B cell (primary cell): Measurements from ENCODE around the gene TBC1D1. TPM values are rescaled to one million over a fixed set of nuclear protein-coding genes. Genes with fewer than 3 reads are reported as not detected.

Experiments
- ATAC-seq: fragments of 200-7000 bp; cut with Tn5 transposase; one replicate; pipeline ENCODE4 v1.10.0; 2021; ENCODE audit warnings: low read depth, mild to moderate bottlenecking, moderate number of reproducible peaks, moderate library complexity
- CTCF ChIA-PET: fragments of 350-600 bp; sonication (Branson Sonifier 250); formaldehyde crosslinking; loops from one replicate; lab custom pipeline; 2021; ENCODE audit warnings: antibody characterized with exemption, inconsistent platforms; lab: Charles Lee
- POLR2A ChIA-PET: fragments of 350-600 bp; sonication (Branson Sonifier 250); formaldehyde crosslinking; loops from one replicate; lab custom pipeline; 2021; ENCODE audit warnings: antibody characterized with exemption; lab: Charles Lee
- DNase-seq: peaks from one replicate; pipeline ENCODE4 v3.0.0; 2013
- H2AFZ ChIP-seq: 2 replicates; pipeline ENCODE4 v1.6.1; 2012; ENCODE audit warnings: mild to moderate bottlenecking, low read depth, low read length; ENCODE audit not compliant: insufficient read depth, poor library complexity, severe bottlenecking
- H3K27ac ChIP-seq, 2 donors: 1 replicate in 1 of 2; 2 replicates in 1 of 2; pipeline ENCODE4 v1.5.1; 2012 to 2013; ENCODE audit warnings: low read length in 2 of 2, mild to moderate bottlenecking in 2 of 2, moderate library complexity in 1 of 2
- H3K27me3 ChIP-seq, 4 experiments: fragments of 200-600 bp in 1 of 4; sonication (generic) in 1 of 4; replicated peaks in 1 of 4; 1 replicate in 2 of 4; 2 replicates in 2 of 4; pipeline versions ENCODE4 v1.6.1 to v1.7.0; 2013 to 2016; ENCODE audit warnings: low read length in 3 of 4, mild to moderate bottlenecking in 2 of 4, mixed read lengths in 1 of 4, moderate library complexity in 1 of 4; ENCODE audit not compliant: insufficient read depth in 4 of 4, control insufficient read depth in 3 of 4; ENCODE audit errors: control extremely low read depth in 1 of 4
- H3K36me3 ChIP-seq, 2 experiments: replicated peaks in 1 of 2; 1 replicate in 1 of 2; 2 replicates in 1 of 2; pipeline versions ENCODE4 v1.6.1 to v1.7.1; 2013; ENCODE audit warnings: low read length in 1 of 2; ENCODE audit not compliant: insufficient read depth in 2 of 2, control insufficient read depth in 1 of 2; ENCODE audit errors: control extremely low read depth in 1 of 2, extremely low read depth in 1 of 2
- H3K4me1 ChIP-seq, 2 donors: fragments of 200-600 bp in 1 of 2; sonication (generic) in 1 of 2; 1 replicate in 1 of 2; 2 replicates in 1 of 2; pipeline versions ENCODE4 v1.5.1 to v1.6.1; 2013 to 2017; ENCODE audit warnings: low read length in 2 of 2; ENCODE audit not compliant: control insufficient read depth in 2 of 2, insufficient read depth in 2 of 2
- H3K4me2 ChIP-seq: replicated peaks from 2 replicates; pipeline ENCODE3; 2012; ENCODE audit warnings: mild to moderate bottlenecking, low read depth, low read length; ENCODE audit not compliant: poor library complexity, severe bottlenecking
- H3K4me3 ChIP-seq, 5 experiments: fragments of 200-600 bp in 1 of 5; sonication (generic) in 1 of 5; 1 replicate in 3 of 5; 2 replicates in 2 of 5; pipeline versions ENCODE4 v1.5.1 to v1.7.0; 2011 to 2016; ENCODE audit warnings: low read length in 4 of 5, mild to moderate bottlenecking in 4 of 5, low read depth in 2 of 5, control low read depth in 1 of 5, moderate library complexity in 1 of 5; ENCODE audit not compliant: insufficient read depth in 1 of 5; ENCODE audit errors: control extremely low read depth in 1 of 5, extremely low read depth in 1 of 5
- H3K79me2 ChIP-seq: fragments of 200-600 bp; sonication (generic); one replicate; pipeline ENCODE4 v1.6.0; 2016; ENCODE audit warnings: low read length; ENCODE audit not compliant: control insufficient read depth, insufficient read depth
- H3K9ac ChIP-seq: fragments of 200-600 bp; sonication (generic); 2 replicates; pipeline ENCODE4 v1.6.1; 2017; ENCODE audit warnings: mild to moderate bottlenecking, low read length, moderate library complexity
- H3K9me3 ChIP-seq, 3 donors: one replicate each; pipeline versions ENCODE4 v1.6.1 to v1.7.1; 2013; ENCODE audit warnings: low read length in 2 of 3; ENCODE audit not compliant: control insufficient read depth in 2 of 3, insufficient read depth in 1 of 3; ENCODE audit errors: control extremely low read depth in 1 of 3
- H4K20me1 ChIP-seq: 2 replicates; pipeline ENCODE4 v1.6.0; 2012; ENCODE audit warnings: mild to moderate bottlenecking, low read length; ENCODE audit not compliant: insufficient read depth, control insufficient read depth, poor library complexity, severe bottlenecking
- H3K27ac Mint-ChIP-seq: one replicate; pipeline ENCODE4 v1.8.0; 2021; ENCODE audit warnings: mixed read lengths
- H3K27me3 Mint-ChIP-seq: one replicate; pipeline ENCODE4 v1.8.0; 2021; ENCODE audit warnings: mixed read lengths
- H3K4me1 Mint-ChIP-seq: one replicate; pipeline ENCODE4 v1.8.0; 2021; ENCODE audit warnings: mixed read lengths
- H3K4me3 Mint-ChIP-seq: one replicate; pipeline ENCODE4 v1.8.0; 2021; ENCODE audit warnings: mixed read lengths
- H3K9me3 Mint-ChIP-seq: one replicate; pipeline ENCODE4 v1.8.0; 2022; ENCODE audit warnings: mixed read lengths; ENCODE audit not compliant: insufficient read depth
- CTCF ChIP-seq: fragments of 200-600 bp; IDR thresholded peaks from one replicate; pipeline ENCODE4 v1.8.0; 2022; ENCODE audit warnings: antibody characterized with exemption, mild to moderate bottlenecking
- EZH2 ChIP-seq: IDR thresholded peaks from 2 replicates; pipeline ENCODE4 v1.6.1; 2012; ENCODE audit warnings: borderline replicate concordance, low read depth, mild to moderate bottlenecking, moderate library complexity, low read length; ENCODE audit not compliant: insufficient read depth, poor library complexity, severe bottlenecking
- WGBS: methylation state at CpG from one replicate; pipeline ENCODE4 v1.1.5; 2013; ENCODE audit warnings: missing lambda C conversion rate; ENCODE audit not compliant: insufficient coverage; 5-methylcytosine and 5-hydroxymethylcytosine counted together
- intact Hi-C: fragments of 100-400 bp; cut with micrococcal nuclease; formaldehyde crosslinking; loops from one replicate; pipeline ENCODE4 v1.10.0; 2022
- polyA plus RNA-seq: library from polyadenylated mRNA; depleted of rRNA; stranded (reverse); fragments of >200 nt; gene quantifications from 2 replicates; pipeline ENCODE4 v1.2.3, GENCODE V29; 2012
- total RNA-seq, 2 donors: library from RNA; stranded (reverse); fragments of 120-200 nt in 1 of 2; gene quantifications; 1 replicate in 1 of 2; 2 replicates in 1 of 2; pipeline versions ENCODE4 v1.2.3 to v1.2.4, GENCODE V29; 2013 to 2022

TBC1D1 gene
- total and polyA plus RNA-seq, 2 donors (not counting 1 experiment from before 2014, with no cell fraction given): 88.2 to 98.7 TPM

DNA sequence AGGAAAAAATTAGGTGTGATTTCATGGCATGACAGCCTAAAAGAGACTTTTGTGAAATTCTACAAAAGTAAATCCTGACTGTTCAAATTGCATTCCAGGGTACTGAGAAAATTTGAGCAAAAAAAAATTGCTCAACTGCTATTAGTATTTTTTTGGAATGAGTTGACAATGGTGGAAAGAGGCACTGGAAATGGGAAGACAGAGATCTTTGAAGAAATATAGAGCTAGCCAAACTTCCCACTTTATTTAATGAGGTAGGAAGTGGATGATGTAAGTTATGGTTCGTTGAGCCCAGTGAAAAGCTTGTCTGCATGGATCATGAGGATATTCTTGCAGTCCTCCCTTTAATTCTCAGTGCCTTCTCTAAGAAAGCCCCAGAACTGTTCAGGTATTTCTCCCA, 253.1 kb downstream of the TBC1D1 start:
- H4K20me1 ChIP-seq: no peaks in the 10 kb centered on the region
- H2AFZ ChIP-seq: no peak overlapping the region
- ATAC-seq (no peak), DNase-seq (no peak)
- TF ChIP-seq CTCF (no peak), EZH2 (no peak)
- H3K27me3 ChIP-seq: no peaks in the 10 kb centered on the region
- H3K79me2 ChIP-seq: no peaks in the 10 kb centered on the region
- H3K9me3 Mint-ChIP-seq: no peaks in the 10 kb centered on the region
- H3K4me1 ChIP-seq: no peaks in the 10 kb centered on the region
- H3K9me3 ChIP-seq: no peaks in the 10 kb centered on the region
- no peak overlapping the region for H3K4me2 ChIP-seq
- no peaks in the 10 kb centered on the region for H3K27me3 Mint-ChIP-seq
- intact Hi-C loops: no loop called here
- peaks cover 0 to 17% of the 10 kb centered on the region in 2 experiments for H3K36me3 ChIP-seq
- no CpG with 5 or more reads among the region's 1 CpG for WGBS
- no peak overlapping the region for H3K4me3 Mint-ChIP-seq
- H3K4me3 ChIP-seq: no peak overlapping the region
- CTCF ChIA-PET: no interaction called here
- POLR2A ChIA-PET: no interaction called here
- no peak overlapping the region for H3K27ac Mint-ChIP-seq
- H3K27ac ChIP-seq: no peak overlapping the region
- H3K9ac ChIP-seq: no peak overlapping the region
- no peaks in the 10 kb centered on the region for H3K4me1 Mint-ChIP-seq

DNA sequence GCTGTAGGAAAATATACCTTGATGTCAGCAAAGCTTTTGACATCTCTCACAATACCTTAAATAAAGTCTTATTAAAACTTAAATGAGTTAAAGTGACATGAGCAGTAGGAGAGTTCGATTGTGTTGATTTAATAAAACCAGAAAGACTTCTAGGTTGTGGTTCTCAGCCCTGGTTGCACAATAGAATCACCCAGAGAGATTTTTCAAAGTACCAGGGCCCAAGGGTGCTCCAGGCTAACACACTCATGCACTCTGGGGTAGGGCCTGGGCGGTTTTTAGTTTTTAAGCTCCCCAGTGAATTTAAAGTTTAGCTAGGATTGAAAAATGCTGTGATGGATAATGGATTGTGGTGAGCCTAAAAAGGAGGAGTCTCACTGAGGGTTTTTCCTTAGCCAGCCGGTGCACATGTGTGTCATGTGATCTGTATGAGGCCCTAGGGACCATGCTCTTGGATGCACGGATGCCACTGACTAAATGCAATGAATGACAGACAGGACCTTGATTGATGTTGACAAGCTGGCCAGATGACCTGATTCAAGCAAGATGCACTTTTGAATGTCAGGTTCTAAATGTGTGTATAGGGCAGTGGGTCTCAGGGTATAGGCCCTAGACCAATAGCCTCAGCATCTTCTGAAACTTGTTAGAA, 254.3 kb downstream of the TBC1D1 start:
- Histone ChIP-seq H2AFZ (no peak overlapping the region), H3K36me3 (peaks cover 0 to 7% of the 10 kb centered on the region in 2 experiments), H3K4me1 (no peaks in the 10 kb centered on the region), H3K9me3 (no peaks in the 10 kb centered on the region), H3K9ac (no peak overlapping the region), H3K27ac (no peak overlapping the region), H3K4me3 (no peak overlapping the region), H3K27me3 (no peaks in the 10 kb centered on the region), H3K4me2 (no peak overlapping the region), H3K79me2 (no peaks in the 10 kb centered on the region), H4K20me1 (no peaks in the 10 kb centered on the region)
- Mint-ChIP-seq H3K4me3 (no peak overlapping the region), H3K27me3 (no peaks in the 10 kb centered on the region), H3K9me3 (no peaks in the 10 kb centered on the region), H3K4me1 (no peaks in the 10 kb centered on the region), H3K27ac (no peak overlapping the region)
- intact Hi-C loops: no loop called here
- CTCF ChIA-PET: interaction anchor here (1.4 kb wide), 1 partner anchor 35 kb away, joined by 3 read pairs; no protein-coding TSS in a partner anchor
- POLR2A ChIA-PET: no interaction called here
- 92% methylated on average over 4 of the region's 4 CpGs for WGBS
- no peak for DNase-seq
- TF ChIP-seq EZH2 (no peak), CTCF (no peak)
- no peak for ATAC-seq
